ENCODE data around the gene ANKRD12. TPM values are rescaled to one million over a fixed set of nuclear protein-coding genes. Genes with fewer than 3 reads are reported as not detected.

Gene ANKRD12
- total RNA-seq, 6 donors from 2014 or later = 32.8 to 80.7 (median 65.6) TPM

GRCh38 chr18:9232977-9233376 is 96.4 kb downstream of the ANKRD12 start:
- peaks cover 0 to 6% (median 0%) of the 10 kb centered on the region in 4 donors for H3K4me1 ChIP-seq
- H3K36me3 ChIP-seq = peaks cover 0 to 56% (median 5%) of the 10 kb centered on the region in 4 donors
- no peak overlapping the region for H3K27ac ChIP-seq
- peaks cover 0 to 6% (median 0%) of the 10 kb centered on the region in 4 donors for H3K9me3 ChIP-seq
- WGBS, 2 donors = 95 to 96% methylated on average over 4 of the region's 4 CpGs
- DNase-seq (no peak), ATAC-seq (ENCODE audit: low FRiP score in 2 of 2) (no peak)
- H3K27me3 ChIP-seq = no peaks in the 10 kb centered on the region
- TF ChIP-seq POLR2AphosphoS5 (IDR thresholded peaks at IDR 0.05) (no peak), EP300 (IDR thresholded peaks at IDR 0.05) (no peak)
- H3K4me3 ChIP-seq = no peak overlapping the region

- Histone ChIP-seq H3K27ac (no peak overlapping the region), H3K9me3 (peaks cover 0 to 6% (median 0%) of the 10 kb centered on the region in 4 donors), H3K36me3 (peaks cover 0 to 63% (median 6%) of the 10 kb centered on the region in 4 donors), H3K27me3 (no peaks in the 10 kb centered on the region), H3K4me3 (no peak overlapping the region), H3K4me1 (peaks cover 0 to 7% (median 1%) of the 10 kb centered on the region in 4 donors)
- WGBS, 2 donors = 96 to 98% methylated on average over 6 to 7 of the region's 10 CpGs
- peak in 1 of 2 donors; percentile 42 for DNase-seq
- TF ChIP-seq EP300 (IDR thresholded peaks at IDR 0.05) = no peak
- no peak for TF ChIP-seq POLR2AphosphoS5 (IDR thresholded peaks at IDR 0.05)
- no peak for TF ChIP-seq POLR2A (IDR thresholded peaks at IDR 0.05)
- no peak for TF ChIP-seq CTCF (IDR thresholded peaks at IDR 0.05)
- no peak for ATAC-seq (ENCODE audit: low FRiP score in 2 of 2)
Measured at GRCh38 chr18:9233771-9234440, 97.3 kb downstream of the ANKRD12 start.

GRCh38 chr18:9234528-9234927 is 97.9 kb downstream of the ANKRD12 start:
- DNase-seq = no peak
- WGBS, 2 donors = 100% methylated on average over 1 to 4 of the region's 4 CpGs
- no peaks in the 10 kb centered on the region for H3K27me3 ChIP-seq
- ATAC-seq (ENCODE audit: low FRiP score in 2 of 2) = no peak
- H3K4me3 ChIP-seq = no peak overlapping the region
- H3K9me3 ChIP-seq = peaks cover 0 to 6% (median 0%) of the 10 kb centered on the region in 4 donors
- TF ChIP-seq EP300 (IDR thresholded peaks at IDR 0.05) = no peak
- no peak for TF ChIP-seq POLR2A (IDR thresholded peaks at IDR 0.05)
- TF ChIP-seq CTCF (IDR thresholded peaks at IDR 0.05) = no peak
- TF ChIP-seq POLR2AphosphoS5 (IDR thresholded peaks at IDR 0.05) = no peak
- peaks cover 0 to 68% (median 6%) of the 10 kb centered on the region in 4 donors for H3K36me3 ChIP-seq
- no peak overlapping the region for H3K27ac ChIP-seq
- peaks cover 0 to 7% (median 1%) of the 10 kb centered on the region in 4 donors for H3K4me1 ChIP-seq

- no peak overlapping the region for H3K27ac ChIP-seq
- H3K9me3 ChIP-seq = no peaks in the 10 kb centered on the region
- H3K36me3 ChIP-seq = peaks cover 0 to 49% (median 8%) of the 10 kb centered on the region in 4 donors
- no peaks in the 10 kb centered on the region for H3K27me3 ChIP-seq
- H3K4me3 ChIP-seq = no peak overlapping the region
- H3K4me1 ChIP-seq = peaks cover 0 to 7% (median 1%) of the 10 kb centered on the region in 4 donors
- no peak for TF ChIP-seq POLR2AphosphoS5 (IDR thresholded peaks at IDR 0.05)
- no peak for TF ChIP-seq CTCF (IDR thresholded peaks at IDR 0.05)
- no peak for TF ChIP-seq EP300 (IDR thresholded peaks at IDR 0.05)
- TF ChIP-seq POLR2A (IDR thresholded peaks at IDR 0.05) = no peak
- ATAC-seq (ENCODE audit: low FRiP score in 2 of 2) (no peak), DNase-seq (no peak)
- 47 to 72% methylated on average over 2 of the region's 2 CpGs for WGBS, 2 donors
Measured at GRCh38 chr18:9237981-9238380, 101.4 kb downstream of the ANKRD12 start.

- Histone ChIP-seq H3K9me3 (no peaks in the 10 kb centered on the region), H3K27me3 (no peaks in the 10 kb centered on the region), H3K4me3 (no peak overlapping the region), H3K4me1 (peaks cover 0 to 7% (median 1%) of the 10 kb centered on the region in 4 donors), H3K27ac (no peak overlapping the region), H3K36me3 (peaks cover 0 to 44% (median 3%) of the 10 kb centered on the region in 4 donors)
- 74 to 83% methylated on average over 1 of the region's 1 CpG for WGBS, 2 donors
- DNase-seq (no peak), ATAC-seq (ENCODE audit: low FRiP score in 2 of 2) (no peak)
- TF ChIP-seq POLR2A (IDR thresholded peaks at IDR 0.05) (no peak), POLR2AphosphoS5 (IDR thresholded peaks at IDR 0.05) (no peak), CTCF (IDR thresholded peaks at IDR 0.05) (no peak), EP300 (IDR thresholded peaks at IDR 0.05) (no peak)
Measured at GRCh38 chr18:9239720-9240119, 103.1 kb downstream of the ANKRD12 start.

Data from upper lobe of left lung (tissue), 6 donors.